ENCODE measurements around the gene MAP3K1.

The MAP3K1 gene

GRCh38 chr5:56849671-56850070, 34.3 kb downstream of the MAP3K1 start:
- Mint-ChIP-seq H3K4me1 (peaks cover 88% of the 10 kb centered on the region), H3K4me3 (peak overlapping the region; percentile 50), H3K9me3 (no peaks in the 10 kb centered on the region), H3K27ac (peak overlapping the region; percentile 65), H3K27me3 (no peaks in the 10 kb centered on the region), H3K36me3 (ENCODE audit: low read depth) (no peaks in the 10 kb centered on the region)
- ATAC-seq (peak; percentile 40), DNase-seq (no peak)

GRCh38 chr5:56850423-56850822, 35.1 kb downstream of the MAP3K1 start:
- DNase-seq (no peak), ATAC-seq (no peak)
- H3K27ac Mint-ChIP-seq = no peak overlapping the region
- H3K27me3 Mint-ChIP-seq = no peaks in the 10 kb centered on the region
- H3K4me1 Mint-ChIP-seq = peaks cover 87% of the 10 kb centered on the region
- H3K4me3 Mint-ChIP-seq = no peak overlapping the region
- no peaks in the 10 kb centered on the region for H3K36me3 Mint-ChIP-seq (ENCODE audit: low read depth)
- H3K9me3 Mint-ChIP-seq = no peaks in the 10 kb centered on the region

DNA sequence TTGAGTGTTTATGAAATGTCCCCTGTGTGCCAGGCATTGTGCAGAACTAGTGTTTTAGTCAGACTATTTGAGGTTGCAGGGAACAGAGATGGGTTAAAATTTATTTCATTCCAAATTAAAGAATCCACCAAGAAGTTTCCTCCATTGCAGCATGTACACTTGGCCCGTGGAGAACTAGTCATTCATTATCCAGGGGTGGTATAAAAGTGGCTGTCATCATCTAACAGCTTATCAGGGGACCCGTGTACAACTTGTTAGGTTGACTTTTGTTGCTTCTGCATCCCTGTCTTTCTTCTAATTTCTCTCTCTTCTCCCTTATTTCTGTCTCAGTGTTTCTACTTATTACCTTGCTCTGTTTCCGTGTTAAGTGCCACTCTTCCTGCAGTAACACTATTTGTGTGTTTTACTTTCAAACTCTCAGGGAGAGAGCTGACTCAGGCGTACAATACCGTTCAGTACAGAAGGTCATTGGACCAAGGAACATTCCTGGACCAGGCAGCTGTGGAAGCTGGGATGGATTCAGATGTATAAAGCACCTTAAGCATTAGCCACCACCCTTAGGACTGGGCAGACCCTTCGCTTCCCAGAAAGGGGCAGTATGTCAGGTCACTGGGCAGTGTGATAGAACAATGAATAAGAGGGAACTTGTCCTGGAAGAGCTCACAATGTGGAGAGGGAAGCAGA, 36.1 kb downstream of the MAP3K1 start:
- no peaks in the 10 kb centered on the region for H3K36me3 Mint-ChIP-seq (ENCODE audit: low read depth)
- no peaks in the 10 kb centered on the region for H3K27me3 Mint-ChIP-seq
- H3K9me3 Mint-ChIP-seq = no peaks in the 10 kb centered on the region
- no peak overlapping the region for H3K4me3 Mint-ChIP-seq
- H3K27ac Mint-ChIP-seq = peak overlapping the region; percentile 37
- DNase-seq = no peak
- peaks cover 85% of the 10 kb centered on the region for H3K4me1 Mint-ChIP-seq
- ATAC-seq = no peak

- no peaks in the 10 kb centered on the region for H3K36me3 Mint-ChIP-seq (ENCODE audit: low read depth)
- DNase-seq (no peak), ATAC-seq (no peak)
- peak overlapping the region; percentile 59 for H3K27ac Mint-ChIP-seq
- H3K4me1 Mint-ChIP-seq = peaks cover 79% of the 10 kb centered on the region
- H3K9me3 Mint-ChIP-seq = no peaks in the 10 kb centered on the region
- H3K4me3 Mint-ChIP-seq = peak overlapping the region; percentile 8
- H3K27me3 Mint-ChIP-seq = no peaks in the 10 kb centered on the region
Observed at GRCh38 chr5:56852228-56853000, 37.1 kb downstream of the MAP3K1 start.

DNA sequence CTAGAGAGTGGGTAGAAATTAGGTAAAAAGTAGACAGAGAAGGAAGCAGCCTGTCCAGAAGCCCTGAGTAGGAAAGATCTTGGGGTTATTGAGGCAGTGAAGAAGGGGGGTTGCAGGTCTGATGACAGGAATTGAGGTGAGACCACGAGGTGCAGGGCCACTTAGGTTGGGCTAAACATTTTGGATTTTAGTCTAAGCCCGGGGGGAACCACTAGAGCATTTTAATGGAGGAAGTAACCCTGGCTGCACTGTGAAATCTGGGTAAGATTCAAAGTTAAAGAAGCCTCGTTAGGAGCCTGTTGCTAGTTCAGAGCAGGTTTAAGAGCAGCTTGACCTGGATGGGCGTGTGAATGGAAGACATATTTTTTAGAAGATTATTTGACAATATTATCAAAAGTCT, 38.3 kb downstream of the MAP3K1 start:
- H3K4me1 Mint-ChIP-seq = peaks cover 69% of the 10 kb centered on the region
- ATAC-seq (no peak), DNase-seq (no peak)
- H3K27me3 Mint-ChIP-seq = no peaks in the 10 kb centered on the region
- H3K9me3 Mint-ChIP-seq = no peaks in the 10 kb centered on the region
- H3K36me3 Mint-ChIP-seq (ENCODE audit: low read depth) = peaks cover 2% of the 10 kb centered on the region
- H3K4me3 Mint-ChIP-seq = no peak overlapping the region
- peak overlapping the region; percentile 41 for H3K27ac Mint-ChIP-seq

GRCh38 chr5:56854920-56855319, 39.6 kb downstream of the MAP3K1 start:
- Mint-ChIP-seq H3K27ac (no peak overlapping the region), H3K4me3 (no peak overlapping the region), H3K4me1 (peaks cover 57% of the 10 kb centered on the region), H3K9me3 (no peaks in the 10 kb centered on the region), H3K27me3 (no peaks in the 10 kb centered on the region), H3K36me3 (ENCODE audit: low read depth) (peaks cover 5% of the 10 kb centered on the region)
- DNase-seq = no peak
- ATAC-seq = no peak

DNA sequence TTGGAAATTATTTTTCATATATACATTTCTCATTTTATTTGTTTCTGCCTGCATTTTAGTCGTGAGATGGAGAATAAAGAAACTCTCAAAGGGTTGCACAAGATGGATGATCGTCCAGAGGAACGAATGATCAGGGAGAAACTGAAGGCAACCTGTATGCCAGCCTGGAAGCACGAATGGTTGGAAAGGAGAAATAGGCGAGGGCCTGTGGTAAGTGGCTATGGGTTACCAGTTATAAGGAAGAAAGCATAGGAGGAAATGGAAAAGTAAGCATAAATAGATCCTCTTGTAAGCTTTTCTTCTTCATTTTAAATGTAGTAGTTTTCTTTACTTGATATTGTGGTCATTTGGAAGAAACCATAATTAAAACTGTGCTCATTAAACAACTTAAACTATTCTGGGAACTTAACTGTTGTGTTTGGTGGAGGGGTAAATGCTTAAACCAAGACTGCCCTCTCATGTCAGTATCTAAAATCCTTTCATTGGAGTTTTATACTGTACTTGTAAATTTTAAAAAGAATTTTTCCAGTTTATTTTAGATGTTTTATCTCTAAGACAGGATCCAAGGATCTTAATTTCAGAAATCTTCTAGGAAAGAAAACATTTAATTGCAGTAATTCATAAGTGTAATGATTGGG, 41.3 kb downstream of the MAP3K1 start:
- Mint-ChIP-seq H3K4me1 (peaks cover 51% of the 10 kb centered on the region), H3K27me3 (no peaks in the 10 kb centered on the region), H3K9me3 (no peaks in the 10 kb centered on the region), H3K36me3 (ENCODE audit: low read depth) (peaks cover 15% of the 10 kb centered on the region), H3K27ac (no peak overlapping the region), H3K4me3 (no peak overlapping the region)
- ATAC-seq = no peak
- DNase-seq = no peak

GRCh38 chr5:56858777-56859442, 43.6 kb downstream of the MAP3K1 start:
- no peak for DNase-seq
- no peak overlapping the region for H3K4me3 Mint-ChIP-seq
- peak overlapping the region; percentile 1 for H3K27ac Mint-ChIP-seq
- H3K4me1 Mint-ChIP-seq = peaks cover 35% of the 10 kb centered on the region
- ATAC-seq = no peak
- no peaks in the 10 kb centered on the region for H3K27me3 Mint-ChIP-seq
- no peaks in the 10 kb centered on the region for H3K9me3 Mint-ChIP-seq
- H3K36me3 Mint-ChIP-seq (ENCODE audit: low read depth) = peaks cover 22% of the 10 kb centered on the region

DNA sequence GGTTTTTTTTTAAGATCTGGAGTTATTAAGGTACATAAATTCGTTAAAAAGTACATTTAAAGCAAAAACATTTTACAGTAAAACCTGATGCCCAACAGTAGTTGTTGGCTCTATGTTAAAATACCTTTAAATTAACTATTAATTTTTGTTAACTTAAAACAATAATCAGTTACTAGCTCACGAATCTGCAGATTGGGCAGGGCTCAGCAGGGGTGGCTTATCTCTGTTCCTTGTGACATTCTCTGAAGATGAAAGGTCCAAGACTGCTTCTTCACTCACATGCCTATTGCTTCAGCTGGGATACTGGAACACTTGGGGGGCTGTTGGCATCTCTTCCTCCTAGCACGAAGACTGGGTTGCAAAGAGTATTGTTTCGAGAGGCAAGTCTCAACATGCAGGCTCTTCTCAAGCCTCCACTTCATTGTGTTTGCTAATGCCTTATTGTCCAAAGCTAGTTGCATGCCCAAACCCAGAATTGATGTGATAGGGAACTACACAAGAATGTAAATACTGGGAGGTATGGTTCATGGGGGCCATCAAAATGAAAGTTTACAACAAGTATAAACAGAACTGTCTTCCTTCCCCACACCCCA, 46.6 kb downstream of the MAP3K1 start:
- no peaks in the 10 kb centered on the region for H3K27me3 Mint-ChIP-seq
- no peak overlapping the region for H3K4me3 Mint-ChIP-seq
- H3K36me3 Mint-ChIP-seq (ENCODE audit: low read depth) = peaks cover 27% of the 10 kb centered on the region
- DNase-seq = no peak
- no peak overlapping the region for H3K27ac Mint-ChIP-seq
- peaks cover 13% of the 10 kb centered on the region for H3K4me1 Mint-ChIP-seq
- no peak for ATAC-seq
- H3K9me3 Mint-ChIP-seq = no peaks in the 10 kb centered on the region

DNA sequence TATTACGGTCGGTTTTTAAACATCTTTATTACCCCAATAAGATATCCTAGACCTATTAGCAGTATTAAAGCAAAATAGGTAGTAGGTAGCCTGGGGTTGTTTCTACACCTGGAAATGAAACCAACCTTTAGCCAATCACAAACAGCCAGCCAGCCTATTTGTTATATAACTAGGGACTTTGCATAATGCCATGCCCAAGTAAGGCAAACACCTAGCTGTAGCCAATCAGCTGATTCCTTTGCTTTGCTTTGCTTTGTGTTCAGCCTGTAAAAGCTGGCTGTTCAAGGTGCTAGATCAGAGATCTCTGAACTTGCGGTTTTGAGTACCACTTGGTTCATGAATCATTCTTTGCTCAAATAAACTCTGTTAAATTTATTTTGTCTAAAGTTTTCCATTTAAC, 47.6 kb downstream of the MAP3K1 start:
- no peak for DNase-seq
- no peak overlapping the region for H3K27ac Mint-ChIP-seq
- H3K4me1 Mint-ChIP-seq = peaks cover 13% of the 10 kb centered on the region
- H3K36me3 Mint-ChIP-seq (ENCODE audit: low read depth) = peaks cover 27% of the 10 kb centered on the region
- ATAC-seq = no peak
- no peaks in the 10 kb centered on the region for H3K27me3 Mint-ChIP-seq
- H3K9me3 Mint-ChIP-seq = no peaks in the 10 kb centered on the region
- no peak overlapping the region for H3K4me3 Mint-ChIP-seq

DNA sequence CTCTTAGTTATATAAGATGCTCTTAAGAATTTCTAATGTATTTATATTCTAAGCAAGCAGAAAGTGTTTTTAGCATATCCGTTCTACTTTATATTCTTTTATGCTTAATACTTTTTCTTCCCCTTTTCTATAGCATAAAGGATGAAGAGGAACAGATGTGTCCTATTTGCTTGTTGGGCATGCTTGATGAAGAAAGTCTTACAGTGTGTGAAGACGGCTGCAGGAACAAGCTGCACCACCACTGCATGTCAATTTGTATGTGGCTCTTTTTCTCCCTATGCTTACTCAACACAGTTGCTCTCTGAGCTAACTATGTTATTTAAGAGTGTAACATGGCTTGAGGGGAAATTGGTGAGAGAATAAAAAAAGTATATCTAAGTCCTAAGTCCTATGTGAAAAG, 56.4 kb downstream of the MAP3K1 start:
- no peak overlapping the region for H3K4me3 Mint-ChIP-seq
- DNase-seq (no peak), ATAC-seq (no peak)
- peaks cover 23% of the 10 kb centered on the region for H3K4me1 Mint-ChIP-seq
- H3K27me3 Mint-ChIP-seq = no peaks in the 10 kb centered on the region
- H3K9me3 Mint-ChIP-seq = no peaks in the 10 kb centered on the region
- H3K36me3 Mint-ChIP-seq (ENCODE audit: low read depth) = peaks cover 38% of the 10 kb centered on the region
- H3K27ac Mint-ChIP-seq = peak overlapping the region; percentile 2

- no peak overlapping the region for H3K4me3 Mint-ChIP-seq
- H3K9me3 Mint-ChIP-seq = no peaks in the 10 kb centered on the region
- no peaks in the 10 kb centered on the region for H3K27me3 Mint-ChIP-seq
- ATAC-seq (no peak), DNase-seq (no peak)
- H3K36me3 Mint-ChIP-seq (ENCODE audit: low read depth) = peaks cover 42% of the 10 kb centered on the region
- H3K27ac Mint-ChIP-seq = peak overlapping the region; percentile 37
- peaks cover 23% of the 10 kb centered on the region for H3K4me1 Mint-ChIP-seq
Observed at GRCh38 chr5:56873056-56873455, 57.7 kb downstream of the MAP3K1 start.

DNA sequence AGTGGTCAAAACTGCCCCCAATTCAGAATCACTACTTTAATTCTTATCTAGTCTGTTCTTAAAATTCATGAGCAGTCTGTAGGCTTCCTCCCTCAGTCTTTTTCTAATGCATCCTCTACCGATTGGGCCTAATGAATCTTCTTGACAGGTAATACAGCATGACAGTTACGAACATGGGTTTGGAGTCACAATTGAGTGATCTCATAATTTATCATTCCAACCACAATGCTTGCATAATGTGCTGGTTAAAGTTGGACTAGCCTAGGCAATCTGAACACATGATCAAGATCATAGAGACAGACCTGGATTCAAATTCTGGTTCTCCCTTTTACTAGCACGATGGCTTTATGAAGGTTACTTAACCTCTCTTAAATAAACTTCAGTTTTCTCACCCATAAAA, 61.0 kb downstream of the MAP3K1 start:
- H3K36me3 Mint-ChIP-seq (ENCODE audit: low read depth) = peaks cover 39% of the 10 kb centered on the region
- DNase-seq (no peak), ATAC-seq (no peak)
- H3K27ac Mint-ChIP-seq = no peak overlapping the region
- no peak overlapping the region for H3K4me3 Mint-ChIP-seq
- no peaks in the 10 kb centered on the region for H3K9me3 Mint-ChIP-seq
- H3K4me1 Mint-ChIP-seq = peaks cover 13% of the 10 kb centered on the region
- H3K27me3 Mint-ChIP-seq = no peaks in the 10 kb centered on the region

GRCh38 chr5:56881571-56881970, 66.2 kb downstream of the MAP3K1 start:
- ATAC-seq (no peak), DNase-seq (no peak)
- no peak overlapping the region for H3K27ac Mint-ChIP-seq
- peaks cover 44% of the 10 kb centered on the region for H3K36me3 Mint-ChIP-seq (ENCODE audit: low read depth)
- H3K4me1 Mint-ChIP-seq = no peaks in the 10 kb centered on the region
- H3K9me3 Mint-ChIP-seq = no peaks in the 10 kb centered on the region
- no peaks in the 10 kb centered on the region for H3K27me3 Mint-ChIP-seq
- no peak overlapping the region for H3K4me3 Mint-ChIP-seq
